Measurements from ENCODE around the gene HGF. TPM values are rescaled to one million over a fixed set of nuclear protein-coding genes. Genes with fewer than 3 reads are reported as not detected.
A peak's percentile ranks its signal among the peaks of the same experiment; 100 is the strongest.

Gene HGF
- total RNA-seq, 4 donors from 2014 or later: 2.6 to 29.4 (median 10.1) TPM

- H3K36me3 ChIP-seq: no peaks in the 10 kb centered on the region
- H3K4me3 ChIP-seq: no peak overlapping the region
- peak; percentile 92 to 97 for DNase-seq
- intact Hi-C loops (cut with DNase I; ENCODE audit: low total_unique reads): no loop called here
- TF ChIP-seq POLR2A (IDR thresholded peaks at IDR 0.05) (no peak), CTCF (IDR thresholded peaks at IDR 0.05) (no peak)
- H3K9me3 ChIP-seq: no peaks in the 10 kb centered on the region
- H3K27ac ChIP-seq: peak overlapping the region; percentile 52 to 76
- H3K27me3 ChIP-seq: no peaks in the 10 kb centered on the region
- H3K4me1 ChIP-seq: peaks cover 0 to 17% of the 10 kb centered on the region in 2 donors
Observed at GRCh38 chr7:81684514-81685269, 85.2 kb downstream of the HGF start.

- TF ChIP-seq POLR2A (IDR thresholded peaks at IDR 0.05) (no peak), CTCF (IDR thresholded peaks at IDR 0.05) (no peak)
Observed at GRCh38 chr7:81684033-81684432, 85.8 kb downstream of the HGF start.

GRCh38 chr7:81682873-81683272 lies 87.0 kb downstream of the HGF start:
- no peak for DNase-seq
- TF ChIP-seq POLR2A (IDR thresholded peaks at IDR 0.05) (no peak), CTCF (IDR thresholded peaks at IDR 0.05) (no peak)
- Histone ChIP-seq H3K4me3 (no peak overlapping the region), H3K9me3 (no peaks in the 10 kb centered on the region), H3K27ac (peak overlapping the region in 1 of 2 donors; percentile 17), H3K27me3 (no peaks in the 10 kb centered on the region), H3K36me3 (no peaks in the 10 kb centered on the region), H3K4me1 (peaks cover 0 to 17% of the 10 kb centered on the region in 2 donors)
- intact Hi-C loops (cut with DNase I; ENCODE audit: low total_unique reads): no loop called here

More at GRCh38 chr7:81684033-81684432, 85.8 kb downstream of the HGF start:
- no peaks in the 10 kb centered on the region for H3K27me3 ChIP-seq
- no peak overlapping the region for H3K4me3 ChIP-seq
- peak overlapping the region in 1 of 2 donors; percentile 76 for H3K27ac ChIP-seq
- H3K4me1 ChIP-seq: peaks cover 0 to 17% of the 10 kb centered on the region in 2 donors
- no peak for DNase-seq
- H3K9me3 ChIP-seq: no peaks in the 10 kb centered on the region
- intact Hi-C loops (cut with DNase I; ENCODE audit: low total_unique reads): no loop called here
- H3K36me3 ChIP-seq: no peaks in the 10 kb centered on the region

- Histone ChIP-seq H3K4me1 (peaks cover 4 to 17% of the 10 kb centered on the region in 2 donors), H3K27ac (no peak overlapping the region), H3K9me3 (no peaks in the 10 kb centered on the region), H3K36me3 (no peaks in the 10 kb centered on the region), H3K27me3 (no peaks in the 10 kb centered on the region), H3K4me3 (no peak overlapping the region)
- TF ChIP-seq CTCF (IDR thresholded peaks at IDR 0.05): no peak
- TF ChIP-seq POLR2A (IDR thresholded peaks at IDR 0.05): no peak
- intact Hi-C loops (cut with DNase I; ENCODE audit: low total_unique reads): no loop called here
- no peak for DNase-seq
Observed at GRCh38 chr7:81680120-81680519, 89.7 kb downstream of the HGF start.

- TF ChIP-seq POLR2A (IDR thresholded peaks at IDR 0.05) (no peak), CTCF (IDR thresholded peaks at IDR 0.05) (no peak)
- Histone ChIP-seq H3K4me3 (no peak overlapping the region), H3K36me3 (no peaks in the 10 kb centered on the region), H3K4me1 (peaks cover 0 to 4% of the 10 kb centered on the region in 2 donors), H3K9me3 (no peaks in the 10 kb centered on the region), H3K27me3 (no peaks in the 10 kb centered on the region), H3K27ac (no peak overlapping the region)
- no peak for DNase-seq
- intact Hi-C loops (cut with DNase I; ENCODE audit: low total_unique reads): no loop called here
Observed at GRCh38 chr7:81676813-81677212, 93.0 kb downstream of the HGF start.

Measured in uterus (tissue), 4 donors.